ENCODE data around the gene LCE3C.

DNA sequence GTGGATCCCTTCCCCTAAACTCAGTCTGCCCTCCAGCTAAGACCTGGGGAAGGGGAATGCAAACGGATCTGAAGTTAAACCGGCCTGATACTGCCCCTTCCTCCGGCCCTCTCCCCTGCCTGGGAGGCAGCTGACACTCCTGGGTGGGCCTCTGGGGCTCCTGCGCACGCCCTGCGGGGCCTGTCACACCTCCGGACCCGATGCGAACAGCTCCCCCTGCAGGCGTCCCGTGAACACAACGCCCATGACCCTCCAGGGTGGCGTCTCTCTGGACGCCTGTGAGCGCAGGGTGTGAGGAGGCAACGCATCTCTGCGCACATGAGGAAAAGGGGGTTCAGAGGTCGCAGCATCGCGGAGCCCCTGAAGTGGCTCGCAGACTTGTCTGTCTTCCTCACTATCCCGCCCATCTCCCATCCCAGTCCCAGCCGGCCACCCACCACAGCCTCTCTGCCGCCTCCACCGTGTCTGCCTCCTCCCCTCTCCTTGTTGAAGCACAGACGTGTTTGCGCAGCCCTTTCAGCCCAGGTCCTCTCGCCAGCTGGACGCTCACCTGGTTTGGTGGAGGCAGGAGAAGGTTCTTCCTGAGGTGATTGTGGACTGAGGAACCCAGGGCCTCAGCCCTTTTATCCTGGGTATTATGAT is 23.3 kb downstream of the LCE3C start:
- TF ChIP-seq TAF1 (IDR thresholded peaks at IDR 0.05; ENCODE audit: borderline replicate concordance, insufficient read depth, low read length), result no peak
- no peak for TF ChIP-seq POLR2AphosphoS5 (IDR thresholded peaks at IDR 0.05; ENCODE audit: low read depth, low read length)
- no peak for TF ChIP-seq REST (IDR thresholded peaks at IDR 0.05; ENCODE audit: insufficient read depth in 1 of 2, low read depth in 2 of 2, low read length in 2 of 2)
- no peak for TF ChIP-seq FOXP2 (optimal IDR thresholded peaks at IDR 0.05; ENCODE audit: borderline replicate concordance, extremely low read depth, extremely low read length, insufficient read depth)
- no peak for TF ChIP-seq SIN3A (IDR thresholded peaks at IDR 0.05; ENCODE audit: borderline replicate concordance, insufficient read depth, low read length)

Measured in PFSK-1 (cell line).